ENCODE measurements around the gene URI1. TPM values are rescaled to one million over a fixed set of nuclear protein-coding genes. Genes with fewer than 3 reads are reported as not detected.

Gene URI1
- total and polyA plus RNA-seq, 3 donors from 2014 or later, result 71.4 to 105 (median 104) TPM

- Histone ChIP-seq H3K27ac (no peak overlapping the region), H3K36me3 (ENCODE audit: low read depth, missing control alignments) (no peaks in the 10 kb centered on the region), H3K9me3 (no peaks in the 10 kb centered on the region), H3K27me3 (no peaks in the 10 kb centered on the region), H3K4me3 (no peak overlapping the region), H3K4me1 (no peaks in the 10 kb centered on the region)
- DNase-seq, result peak; percentile 12
- 91 to 92% methylated on average over 9 to 13 of the region's 13 CpGs for WGBS, 2 donors
- intact Hi-C loops (cut with DNase I; ENCODE audit: low total_unique reads), result no loop called here
- no peak for TF ChIP-seq POLR2A (IDR thresholded peaks at IDR 0.05)
- no peak for TF ChIP-seq CTCF (IDR thresholded peaks at IDR 0.05)
These were observed 121.8 kb downstream of the URI1 start for GRCh38 chr19:30063650-30064347.

- H3K4me1 ChIP-seq, result no peaks in the 10 kb centered on the region
- no peaks in the 10 kb centered on the region for H3K27me3 ChIP-seq
- DNase-seq, result peak; percentile 10
- 70 to 77% methylated on average over 13 to 19 of the region's 19 CpGs for WGBS, 2 donors
- intact Hi-C loops (cut with DNase I; ENCODE audit: low total_unique reads), result no loop called here
- H3K27ac ChIP-seq, result no peak overlapping the region
- H3K9me3 ChIP-seq, result no peaks in the 10 kb centered on the region
- H3K36me3 ChIP-seq (ENCODE audit: low read depth, missing control alignments), result no peaks in the 10 kb centered on the region
- H3K4me3 ChIP-seq, result no peak overlapping the region
- TF ChIP-seq POLR2A (IDR thresholded peaks at IDR 0.05) (no peak), CTCF (IDR thresholded peaks at IDR 0.05) (no peak)
These were observed 122.3 kb downstream of the URI1 start for GRCh38 chr19:30064348-30064699.

- peak; percentile 7 for DNase-seq
These were observed 122.9 kb downstream of the URI1 start for GRCh38 chr19:30064771-30065494.

GRCh38 chr19:30065680-30066606 lies 123.9 kb downstream of the URI1 start:
- Histone ChIP-seq H3K4me1 (no peaks in the 10 kb centered on the region), H3K27me3 (no peaks in the 10 kb centered on the region), H3K36me3 (ENCODE audit: low read depth, missing control alignments) (no peaks in the 10 kb centered on the region), H3K27ac (no peak overlapping the region), H3K4me3 (no peak overlapping the region), H3K9me3 (no peaks in the 10 kb centered on the region)
- WGBS, 2 donors, result 83 to 94% methylated on average over 3 to 5 of the region's 5 CpGs
- no peak for TF ChIP-seq POLR2A (IDR thresholded peaks at IDR 0.05)
- TF ChIP-seq CTCF (IDR thresholded peaks at IDR 0.05), result no peak
- DNase-seq, result no peak
- intact Hi-C loops (cut with DNase I; ENCODE audit: low total_unique reads), result no loop called here

More at GRCh38 chr19:30064771-30065494, 122.9 kb downstream of the URI1 start:
- TF ChIP-seq CTCF (IDR thresholded peaks at IDR 0.05), result no peak
- TF ChIP-seq POLR2A (IDR thresholded peaks at IDR 0.05), result no peak
- H3K36me3 ChIP-seq (ENCODE audit: low read depth, missing control alignments), result no peaks in the 10 kb centered on the region
- no peak overlapping the region for H3K27ac ChIP-seq
- WGBS, 2 donors, result 78 to 88% methylated on average over 9 to 16 of the region's 16 CpGs
- no peaks in the 10 kb centered on the region for H3K27me3 ChIP-seq
- no peaks in the 10 kb centered on the region for H3K9me3 ChIP-seq
- intact Hi-C loops (cut with DNase I; ENCODE audit: low total_unique reads), result no loop called here
- no peak overlapping the region for H3K4me3 ChIP-seq
- no peaks in the 10 kb centered on the region for H3K4me1 ChIP-seq

Small RNA genes lying within 50 kb of the gene (small RNA-seq; reads per million reads assigned to genes)
- 0 reads per million in 2 donors for gene AC008798.1
- 0 reads per million in 2 donors for gene TAF9P3

Other genes with a start within 250 kb of the URI1 start
- gene C19orf12, start 227.0 kb upstream of the URI1 start, total RNA-seq, result 10 to 100 TPM; 28.8 to 40.5 TPM
- 20.8 TPM for gene C19orf12, start 227.0 kb upstream of the URI1 start, polyA plus RNA-seq (ENCODE audit: insufficient read depth, low read depth, low replicate concordance)
- gene CCNE1, start 130.2 kb upstream of the URI1 start, total RNA-seq, result 10 to 100 TPM; 16.3 to 17.6 TPM
- 32.2 TPM for gene CCNE1, start 130.2 kb upstream of the URI1 start, polyA plus RNA-seq (ENCODE audit: insufficient read depth, low read depth, low replicate concordance)